WTC11 (cell line): Measurements from ENCODE around the gene GPR6.

Experiments used
- CREM ChIP-seq: sonication (generic); formaldehyde crosslinking; IDR thresholded peaks from 2 replicates; pipeline ENCODE4 v1.8.1; 2022; ENCODE audit warnings: mild to moderate bottlenecking, missing genetic modification reagents, moderate library complexity
- CTCF ChIP-seq: fragments of 200-600 bp; IDR thresholded peaks from 2 replicates; pipeline ENCODE4 v1.8.0; 2022; ENCODE audit warnings: antibody characterized with exemption
- E2F1 ChIP-seq: sonication (generic); formaldehyde crosslinking; IDR thresholded peaks from 2 replicates; pipeline ENCODE4 v1.8.0; 2022; ENCODE audit warnings: mild to moderate bottlenecking, missing genetic modification reagents
- NFYB ChIP-seq: sonication (generic); formaldehyde crosslinking; conservative IDR thresholded peaks from 2 replicates; pipeline ENCODE4 v1.8.0; 2022; ENCODE audit warnings: low read depth, missing genetic modification reagents
- NR2C2 ChIP-seq: sonication (generic); formaldehyde crosslinking; IDR thresholded peaks from 2 replicates; pipeline ENCODE4 v1.8.0; 2022; ENCODE audit warnings: mild to moderate bottlenecking, missing genetic modification reagents
- PREB ChIP-seq: sonication (generic); formaldehyde crosslinking; IDR thresholded peaks from 2 replicates; pipeline ENCODE4 v1.8.1; 2022; ENCODE audit warnings: mild to moderate bottlenecking, missing genetic modification reagents, moderate library complexity, borderline replicate concordance
- PRRX2 ChIP-seq: fragments of 250-450 bp; sonication (Bioruptor Pico); IDR thresholded peaks from 2 replicates; pipeline ENCODE4 v1.8.0; 2021; ENCODE audit warnings: mild to moderate bottlenecking
- TEAD4 ChIP-seq: sonication (generic); formaldehyde crosslinking; IDR thresholded peaks from 2 replicates; pipeline ENCODE4 v1.8.0; 2022; ENCODE audit warnings: mild to moderate bottlenecking, missing genetic modification reagents
- ZMAT4 ChIP-seq: fragments of 250-450 bp; sonication (Bioruptor Pico); IDR thresholded peaks from 2 replicates; pipeline ENCODE4 v1.9.0; 2021; ENCODE audit warnings: mild to moderate bottlenecking
- ZNF232 ChIP-seq: sonication (generic); formaldehyde crosslinking; IDR thresholded peaks from 2 replicates; pipeline ENCODE4 v1.8.0; 2022; ENCODE audit warnings: mild to moderate bottlenecking, missing genetic modification reagents

- TF ChIP-seq CTCF: no peak
- TF ChIP-seq TEAD4 (CRISPR knock-in tag): no peak
- TF ChIP-seq PREB (CRISPR knock-in tag): no peak
- no peak for TF ChIP-seq CREM
- no peak for TF ChIP-seq NR2C2 (CRISPR knock-in tag)
- TF ChIP-seq PRRX2: no peak
- TF ChIP-seq E2F1 (CRISPR knock-in tag): no peak
- no peak for TF ChIP-seq ZNF232 (CRISPR knock-in tag)
- TF ChIP-seq NFYB (CRISPR knock-in tag): no peak
- TF ChIP-seq ZMAT4 (CRISPR knock-in tag): no peak
These were observed 33.7 kb upstream of the GPR6 start for GRCh38 chr6:109944448-109944847.
